Measurements from ENCODE around the gene STATH. TPM values are rescaled to one million over a fixed set of nuclear protein-coding genes. Genes with fewer than 3 reads are reported as not detected.

The STATH gene
- total RNA-seq: not detected

- H3K9me3 ChIP-seq: no peaks in the 10 kb centered on the region
- H3K36me3 ChIP-seq: no peaks in the 10 kb centered on the region
- no peak within 1 kb of the TSS for H3K4me3 ChIP-seq
- no peak for DNase-seq
- H3K4me1 ChIP-seq: no peaks in the 10 kb centered on the region
- 61 to 64% methylated on average over 3 of the region's 3 CpGs for WGBS, 2 donors (ENCODE audit: low coverage in 1 of 2)
- intact Hi-C loops (cut with DNase I; ENCODE audit: low total_unique reads): no loop called here
- no peak for TF ChIP-seq POLR2AphosphoS5 (IDR thresholded peaks at IDR 0.05)
- no peaks in the 10 kb centered on the region for H3K27me3 ChIP-seq
- H3K27ac ChIP-seq: no peak within 1 kb of the TSS
- in situ Hi-C loops (cut with MboI; ENCODE audit: low pct_ligation_motif_present in 1 of 4, low pct_unique_long_range_greater_than_20kb in 1 of 4, low sequenced_read_pairs in 3 of 4): no loop called here
These were observed at the start of gene STATH for GRCh38 chr4:69995526-69996016. STATH (plus strand) TSS chr4:69995966; CDS start chr4:69998438, 2,472 bp downstream.

GRCh38 chr4:69951602-69952001 is 44.2 kb upstream of the STATH start:
- Histone ChIP-seq H3K4me3 (no peak overlapping the region), H3K27ac (no peak overlapping the region), H3K9me3 (peaks cover 0 to 6% of the 10 kb centered on the region in 2 donors), H3K27me3 (no peaks in the 10 kb centered on the region), H3K36me3 (no peaks in the 10 kb centered on the region), H3K4me1 (no peaks in the 10 kb centered on the region)
- TF ChIP-seq POLR2A (IDR thresholded peaks at IDR 0.05): no peak
- DNase-seq: no peak
- intact Hi-C loops (cut with DNase I; ENCODE audit: low total_unique reads) (no loop called here), in situ Hi-C loops (cut with MboI; ENCODE audit: low pct_ligation_motif_present in 1 of 4, low pct_unique_long_range_greater_than_20kb in 1 of 4, low sequenced_read_pairs in 3 of 4) (no loop called here)
- 75% methylated on average over 3 of the region's 3 CpGs for WGBS, 2 donors (ENCODE audit: low coverage in 1 of 2)

GRCh38 chr4:69957209-69957608 is 38.6 kb upstream of the STATH start:
- in situ Hi-C loops (cut with MboI; ENCODE audit: low pct_ligation_motif_present in 1 of 4, low pct_unique_long_range_greater_than_20kb in 1 of 4, low sequenced_read_pairs in 3 of 4): no loop called here
- Histone ChIP-seq H3K9me3 (no peaks in the 10 kb centered on the region), H3K4me1 (no peaks in the 10 kb centered on the region), H3K27me3 (no peaks in the 10 kb centered on the region), H3K27ac (no peak overlapping the region), H3K4me3 (no peak overlapping the region), H3K36me3 (no peaks in the 10 kb centered on the region)
- DNase-seq: no peak
- intact Hi-C loops (cut with DNase I; ENCODE audit: low total_unique reads): no loop called here
- no peak for TF ChIP-seq CTCF (IDR thresholded peaks at IDR 0.05)
- 80 to 87% methylated on average over 1 of the region's 1 CpG for WGBS, 2 donors (ENCODE audit: low coverage in 1 of 2)

GRCh38 chr4:69965628-69966027 is 30.1 kb upstream of the STATH start, which contains the start of gene CSN2:
CSN2 (minus strand) TSS chr4:69965728; CDS start chr4:69960995, 4,733 bp downstream.
- Histone ChIP-seq H3K36me3 (no peaks in the 10 kb centered on the region), H3K27ac (no peak within 1 kb of the TSS), H3K4me1 (no peaks in the 10 kb centered on the region), H3K27me3 (no peaks in the 10 kb centered on the region), H3K9me3 (no peaks in the 10 kb centered on the region), H3K4me3 (no peak within 1 kb of the TSS)
- no peak for DNase-seq
- TF ChIP-seq POLR2A (IDR thresholded peaks at IDR 0.05) (no peak), POLR2AphosphoS5 (IDR thresholded peaks at IDR 0.05) (no peak), CTCF (IDR thresholded peaks at IDR 0.05) (no peak), EP300 (IDR thresholded peaks at IDR 0.05; ENCODE audit: low read depth) (no peak)
- intact Hi-C loops (cut with DNase I; ENCODE audit: low total_unique reads) (no loop called here), in situ Hi-C loops (cut with MboI; ENCODE audit: low pct_ligation_motif_present in 1 of 4, low pct_unique_long_range_greater_than_20kb in 1 of 4, low sequenced_read_pairs in 3 of 4) (no loop called here)
- 80 to 91% methylated on average over 2 of the region's 2 CpGs for WGBS, 2 donors (ENCODE audit: low coverage in 1 of 2)

GRCh38 chr4:69970071-69970470 is 25.7 kb upstream of the STATH start:
- TF ChIP-seq POLR2A (IDR thresholded peaks at IDR 0.05) (no peak), CTCF (IDR thresholded peaks at IDR 0.05) (no peak), POLR2AphosphoS5 (IDR thresholded peaks at IDR 0.05) (no peak), EP300 (IDR thresholded peaks at IDR 0.05; ENCODE audit: low read depth) (no peak)
- intact Hi-C loops (cut with DNase I; ENCODE audit: low total_unique reads): no loop called here
- 46 to 69% methylated on average over 1 of the region's 1 CpG for WGBS, 2 donors (ENCODE audit: low coverage in 1 of 2)
- in situ Hi-C loops (cut with MboI; ENCODE audit: low pct_ligation_motif_present in 1 of 4, low pct_unique_long_range_greater_than_20kb in 1 of 4, low sequenced_read_pairs in 3 of 4): no loop called here
- no peaks in the 10 kb centered on the region for H3K9me3 ChIP-seq
- no peak for DNase-seq
- H3K36me3 ChIP-seq: no peaks in the 10 kb centered on the region
- no peaks in the 10 kb centered on the region for H3K4me1 ChIP-seq
- no peak overlapping the region for H3K4me3 ChIP-seq
- H3K27ac ChIP-seq: no peak overlapping the region
- no peaks in the 10 kb centered on the region for H3K27me3 ChIP-seq

Data from transverse colon (tissue), 4 donors.